HG03108 (cell line): Measurements from ENCODE around the gene TXK.

Experiments
- ATAC-seq: cut with Tn5 transposase; IDR thresholded peaks from one replicate; pipeline ENCODE4 v1.9.1; 2021; ENCODE audit warnings: moderate library complexity; ENCODE audit not compliant: unreplicated experiment

TXK gene

GRCh38 chr4:48064349-48064748, 69.7 kb downstream of the TXK start:
- ATAC-seq: no peak

GRCh38 chr4:48058617-48059530, 75.2 kb downstream of the TXK start:
- ATAC-seq: no peak

GRCh38 chr4:48051078-48051477, 83.0 kb downstream of the TXK start:
- ATAC-seq: no peak

- ATAC-seq: no peak
These were observed 84.6 kb downstream of the TXK start for GRCh38 chr4:48049483-48049882.

GRCh38 chr4:48047896-48048295, 86.2 kb downstream of the TXK start:
- peak; percentile 11 for ATAC-seq

GRCh38 chr4:48047421-48047844, 86.6 kb downstream of the TXK start:
- ATAC-seq: peak; percentile 96

GRCh38 chr4:48046059-48046458, 88.0 kb downstream of the TXK start:
- ATAC-seq: no peak

GRCh38 chr4:48044298-48044697, 89.8 kb downstream of the TXK start:
- ATAC-seq: no peak

GRCh38 chr4:48043504-48043903, 90.5 kb downstream of the TXK start:
- ATAC-seq: no peak

GRCh38 chr4:48042979-48043461, 91.0 kb downstream of the TXK start:
- no peak for ATAC-seq

- ATAC-seq: no peak
These were observed 92.4 kb downstream of the TXK start for GRCh38 chr4:48041535-48042137.

- no peak for ATAC-seq
These were observed 94.5 kb downstream of the TXK start for GRCh38 chr4:48039561-48039960.

- no peak for ATAC-seq
These were observed 95.4 kb downstream of the TXK start for GRCh38 chr4:48038666-48039065.

- ATAC-seq: no peak
These were observed 97.0 kb downstream of the TXK start for GRCh38 chr4:48037117-48037462.

- no peak for ATAC-seq
These were observed 98.1 kb downstream of the TXK start for GRCh38 chr4:48035952-48036351.

- no peak for ATAC-seq
These were observed 100.1 kb downstream of the TXK start for GRCh38 chr4:48033825-48034413.

- no peak for ATAC-seq
These were observed 100.6 kb downstream of the TXK start for GRCh38 chr4:48033412-48033811.

GRCh38 chr4:48032721-48033120, 101.3 kb downstream of the TXK start:
- ATAC-seq: no peak

GRCh38 chr4:48031802-48032525, 102.1 kb downstream of the TXK start:
- no peak for ATAC-seq

- ATAC-seq: no peak
These were observed 103.6 kb downstream of the TXK start for GRCh38 chr4:48030470-48030869.

- no peak for ATAC-seq
These were observed 105.4 kb downstream of the TXK start for GRCh38 chr4:48028696-48029095.
